ENCODE data around the gene PSPC1.

GRCh38 chr13:19668778-19669177 is 114.0 kb downstream of the PSPC1 start:
- no peak for TF ChIP-seq POLR2A (IDR thresholded peaks at IDR 0.05)
- no peak for TF ChIP-seq CTCF (IDR thresholded peaks at IDR 0.05)
